Type B pancreatic cell (in vitro differentiated cells): ENCODE results near the gene CXCR5. TPM values are rescaled to one million over a fixed set of nuclear protein-coding genes. Genes with fewer than 3 reads are reported as not detected.

Experiments
- DNase-seq: peaks from one replicate; pipeline ENCODE4 v3.0.0; 2021; ENCODE audit warnings: mixed read lengths; ENCODE audit not compliant: unreplicated experiment; ENCODE audit errors: extremely low spot score
- H3K27ac Mint-ChIP-seq: 2 replicates; pipeline ENCODE4 v1.8.0; 2021; ENCODE audit warnings: mild to moderate bottlenecking, mixed read lengths
- H3K27me3 Mint-ChIP-seq: 2 replicates; pipeline ENCODE4 v1.8.0; 2021; ENCODE audit warnings: mixed read lengths
- H3K36me3 Mint-ChIP-seq: 2 replicates; pipeline ENCODE4 v1.8.0; 2021; ENCODE audit warnings: mixed read lengths
- H3K4me1 Mint-ChIP-seq: one replicate; pipeline ENCODE4 v1.8.0; 2021; ENCODE audit warnings: mixed read lengths; ENCODE audit not compliant: unreplicated experiment
- H3K4me3 Mint-ChIP-seq: 2 replicates; pipeline ENCODE4 v1.8.0; 2021; ENCODE audit warnings: mild to moderate bottlenecking, mixed read lengths
- H3K9me3 Mint-ChIP-seq: 2 replicates; pipeline ENCODE4 v1.8.0; 2021; ENCODE audit warnings: mixed read lengths
- total RNA-seq: library from RNA; stranded (reverse); gene quantifications from 2 replicates; pipeline ENCODE4 v1.2.1, GENCODE V29; 2021; ENCODE audit warnings: low replicate concordance
- TF ChIP-seq, protein P1 (sequence below): fragments of 200-600 bp; sonication (generic); conservative IDR thresholded peaks from 2 replicates; pipeline ENCODE4 v1.5.0; 2021; ENCODE audit warnings: antibody characterized with exemption, mild to moderate bottlenecking

The CXCR5 gene
- total RNA-seq, 1 donor from 2014 or later, result not detected

DNA sequence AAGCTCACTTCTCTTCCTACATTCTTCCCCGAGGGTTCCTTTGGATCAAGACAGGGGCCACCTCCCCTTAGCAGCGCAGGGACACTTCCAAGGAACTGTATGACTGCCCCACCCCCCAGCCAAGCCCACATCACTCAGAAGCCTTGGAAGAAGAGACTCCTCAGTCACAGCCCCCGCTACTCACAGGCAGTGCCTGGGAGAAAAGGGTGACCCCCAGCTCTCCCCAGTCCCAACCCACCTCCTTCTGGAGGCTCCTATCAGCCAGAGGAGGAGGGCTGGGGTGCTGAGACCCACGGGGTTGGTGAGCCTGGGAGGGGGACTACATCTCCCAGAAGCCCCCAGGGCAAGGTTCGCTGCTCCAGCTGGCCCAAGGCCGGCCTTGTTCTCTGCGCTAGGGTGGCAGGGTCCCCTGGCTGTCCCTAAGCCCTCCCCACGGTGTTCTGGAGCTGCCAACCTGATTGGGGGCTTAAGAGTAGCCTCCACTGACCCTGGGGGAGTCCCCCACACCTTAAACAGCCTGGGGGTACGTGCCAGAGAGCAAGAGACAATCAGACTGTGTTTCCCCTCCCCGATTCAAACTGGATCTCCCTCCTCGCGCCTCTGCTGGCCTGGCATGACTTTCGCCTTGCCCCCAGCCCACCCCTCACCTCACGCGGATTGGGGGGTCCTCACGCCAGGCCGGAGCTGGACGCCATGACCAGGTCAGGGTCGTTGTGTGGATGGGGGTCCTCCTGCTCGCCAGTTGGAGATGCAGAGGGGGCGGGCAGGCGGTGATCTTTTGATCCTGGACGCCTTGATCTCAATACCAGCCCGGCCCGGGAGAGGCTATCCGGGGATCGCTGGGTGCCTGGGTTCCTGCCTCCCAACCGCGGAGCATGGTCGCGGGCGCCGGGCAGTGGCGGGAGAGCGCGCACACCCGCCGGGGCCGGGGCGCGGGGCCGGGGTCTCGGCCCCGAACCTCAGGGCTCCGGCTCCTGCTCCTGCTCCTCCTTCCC lies 41.2 kb downstream of the CXCR5 start:
- H3K9me3 Mint-ChIP-seq, result no peaks in the 10 kb centered on the region
- peak overlapping the region; percentile 94 for H3K27ac Mint-ChIP-seq
- H3K4me3 Mint-ChIP-seq, result peak overlapping the region; percentile 98
- no peaks in the 10 kb centered on the region for H3K36me3 Mint-ChIP-seq
- no peaks in the 10 kb centered on the region for H3K27me3 Mint-ChIP-seq
- peak; percentile 77 for DNase-seq
- peaks cover 55% of the 10 kb centered on the region for H3K4me1 Mint-ChIP-seq
- TF ChIP-seq, protein P1, sequence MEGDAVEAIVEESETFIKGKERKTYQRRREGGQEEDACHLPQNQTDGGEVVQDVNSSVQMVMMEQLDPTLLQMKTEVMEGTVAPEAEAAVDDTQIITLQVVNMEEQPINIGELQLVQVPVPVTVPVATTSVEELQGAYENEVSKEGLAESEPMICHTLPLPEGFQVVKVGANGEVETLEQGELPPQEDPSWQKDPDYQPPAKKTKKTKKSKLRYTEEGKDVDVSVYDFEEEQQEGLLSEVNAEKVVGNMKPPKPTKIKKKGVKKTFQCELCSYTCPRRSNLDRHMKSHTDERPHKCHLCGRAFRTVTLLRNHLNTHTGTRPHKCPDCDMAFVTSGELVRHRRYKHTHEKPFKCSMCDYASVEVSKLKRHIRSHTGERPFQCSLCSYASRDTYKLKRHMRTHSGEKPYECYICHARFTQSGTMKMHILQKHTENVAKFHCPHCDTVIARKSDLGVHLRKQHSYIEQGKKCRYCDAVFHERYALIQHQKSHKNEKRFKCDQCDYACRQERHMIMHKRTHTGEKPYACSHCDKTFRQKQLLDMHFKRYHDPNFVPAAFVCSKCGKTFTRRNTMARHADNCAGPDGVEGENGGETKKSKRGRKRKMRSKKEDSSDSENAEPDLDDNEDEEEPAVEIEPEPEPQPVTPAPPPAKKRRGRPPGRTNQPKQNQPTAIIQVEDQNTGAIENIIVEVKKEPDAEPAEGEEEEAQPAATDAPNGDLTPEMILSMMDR, result no peak

DNA sequence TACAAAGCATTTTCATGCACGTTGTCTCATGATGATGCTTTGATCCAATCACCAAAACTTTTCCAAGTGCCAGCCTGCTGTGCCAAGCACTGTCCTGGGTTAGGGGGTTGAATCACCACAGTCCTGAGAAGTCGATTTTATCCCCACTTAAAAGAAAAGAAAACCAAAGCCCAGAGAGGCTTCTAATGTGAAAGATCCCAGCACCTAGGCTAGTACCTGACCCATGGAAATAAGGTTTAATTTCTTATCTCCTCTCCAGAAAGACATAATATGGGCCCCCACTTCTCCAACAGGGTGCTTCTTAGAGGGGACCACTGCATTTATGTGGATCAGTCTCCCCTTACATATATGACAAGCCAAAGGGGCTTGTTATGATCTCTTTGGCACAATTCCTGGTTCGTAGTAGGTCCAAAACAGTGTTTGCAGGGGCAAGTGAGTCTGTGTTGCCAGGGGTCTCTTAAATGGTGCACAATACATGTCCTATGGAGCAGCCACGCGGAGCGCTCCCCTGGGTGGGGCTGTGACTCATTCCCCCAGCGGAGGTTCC lies 43.9 kb downstream of the CXCR5 start:
- no peaks in the 10 kb centered on the region for H3K36me3 Mint-ChIP-seq
- DNase-seq, result no peak
- peaks cover 50% of the 10 kb centered on the region for H3K4me1 Mint-ChIP-seq
- no peaks in the 10 kb centered on the region for H3K27me3 Mint-ChIP-seq
- no peaks in the 10 kb centered on the region for H3K9me3 Mint-ChIP-seq
- peak overlapping the region; percentile 98 for H3K4me3 Mint-ChIP-seq
- peak overlapping the region; percentile 99 for H3K27ac Mint-ChIP-seq
- TF ChIP-seq, protein P1, result no peak

DNA sequence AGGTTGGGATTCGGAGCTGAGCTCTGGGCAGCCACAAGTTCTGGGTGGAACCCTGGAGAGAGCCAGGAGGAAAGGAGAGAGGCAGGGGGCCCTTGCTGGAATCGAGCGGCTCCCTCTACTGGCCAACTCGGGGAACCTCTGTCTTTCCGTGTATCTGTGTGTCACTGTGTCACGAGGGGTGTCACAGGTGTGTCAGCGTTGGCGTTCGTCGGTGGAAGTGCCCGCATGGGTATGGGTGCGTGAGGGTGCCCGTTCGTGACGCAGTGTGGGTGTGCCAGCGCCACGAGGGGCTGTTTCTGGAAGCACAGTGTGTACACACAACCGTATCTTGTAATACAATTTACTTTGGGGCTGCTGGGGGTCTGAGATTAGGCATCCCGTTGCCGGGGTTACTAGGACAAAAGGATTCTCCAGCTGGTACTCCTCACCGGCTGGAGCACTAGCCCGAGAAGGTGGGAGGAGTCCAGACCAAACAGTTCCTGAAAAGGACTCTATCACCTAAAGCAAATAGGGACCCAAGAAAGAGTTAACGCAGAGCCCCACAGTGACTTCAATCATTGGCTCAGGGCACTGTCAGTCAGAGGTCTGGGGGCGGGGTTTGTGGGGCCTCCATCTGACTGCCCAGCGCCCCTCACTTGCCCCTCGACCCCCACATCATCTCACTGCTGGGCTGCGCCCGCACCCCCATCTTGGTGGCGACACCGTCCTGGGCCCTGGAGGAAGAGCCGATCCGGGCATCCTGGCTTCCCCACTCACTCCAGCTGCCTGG lies 44.6 kb downstream of the CXCR5 start:
- DNase-seq, result peak; percentile 92
- H3K36me3 Mint-ChIP-seq, result no peaks in the 10 kb centered on the region
- peaks cover 46% of the 10 kb centered on the region for H3K4me1 Mint-ChIP-seq
- peak overlapping the region; percentile 99 for H3K27ac Mint-ChIP-seq
- TF ChIP-seq, protein P1, result peak; percentile 98
- no peaks in the 10 kb centered on the region for H3K27me3 Mint-ChIP-seq
- H3K4me3 Mint-ChIP-seq, result peak overlapping the region; percentile 98
- no peaks in the 10 kb centered on the region for H3K9me3 Mint-ChIP-seq

DNA sequence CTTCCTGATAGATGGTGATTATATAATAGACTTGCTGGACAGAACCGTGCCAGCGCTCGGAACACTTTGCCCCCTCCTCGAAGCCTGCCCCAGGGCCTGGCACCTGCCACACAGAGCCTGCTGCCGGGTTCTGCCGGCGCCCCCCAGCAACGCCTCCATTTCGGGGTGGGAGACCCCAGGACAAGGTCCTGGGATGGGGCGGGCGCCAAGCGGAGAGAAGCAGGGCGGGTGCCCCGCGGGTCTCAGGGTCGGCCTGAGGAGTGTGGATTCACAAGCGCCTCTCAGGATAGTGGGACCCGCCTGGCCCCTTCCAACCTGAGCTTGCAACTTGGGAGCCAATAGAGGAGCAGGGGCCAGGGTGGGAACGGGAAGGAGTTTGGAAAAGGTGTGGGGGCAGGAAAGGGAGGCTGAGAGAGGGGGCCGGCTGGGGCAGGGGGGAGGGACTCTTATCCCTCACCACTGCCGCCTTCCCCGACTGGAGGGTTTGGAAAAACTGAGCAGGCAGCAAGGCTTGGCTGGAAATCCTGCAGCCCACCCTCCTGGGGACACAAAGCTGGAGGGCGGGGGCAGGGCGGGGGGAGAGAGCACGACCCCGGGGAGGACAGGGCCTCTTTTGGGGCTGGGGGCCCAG lies 45.3 kb downstream of the CXCR5 start:
- H3K9me3 Mint-ChIP-seq, result no peaks in the 10 kb centered on the region
- TF ChIP-seq, protein P1, result peak; percentile 51
- H3K4me1 Mint-ChIP-seq, result peaks cover 39% of the 10 kb centered on the region
- no peak for DNase-seq
- no peaks in the 10 kb centered on the region for H3K36me3 Mint-ChIP-seq
- no peaks in the 10 kb centered on the region for H3K27me3 Mint-ChIP-seq
- peak overlapping the region; percentile 99 for H3K27ac Mint-ChIP-seq
- peak overlapping the region; percentile 98 for H3K4me3 Mint-ChIP-seq

DNA sequence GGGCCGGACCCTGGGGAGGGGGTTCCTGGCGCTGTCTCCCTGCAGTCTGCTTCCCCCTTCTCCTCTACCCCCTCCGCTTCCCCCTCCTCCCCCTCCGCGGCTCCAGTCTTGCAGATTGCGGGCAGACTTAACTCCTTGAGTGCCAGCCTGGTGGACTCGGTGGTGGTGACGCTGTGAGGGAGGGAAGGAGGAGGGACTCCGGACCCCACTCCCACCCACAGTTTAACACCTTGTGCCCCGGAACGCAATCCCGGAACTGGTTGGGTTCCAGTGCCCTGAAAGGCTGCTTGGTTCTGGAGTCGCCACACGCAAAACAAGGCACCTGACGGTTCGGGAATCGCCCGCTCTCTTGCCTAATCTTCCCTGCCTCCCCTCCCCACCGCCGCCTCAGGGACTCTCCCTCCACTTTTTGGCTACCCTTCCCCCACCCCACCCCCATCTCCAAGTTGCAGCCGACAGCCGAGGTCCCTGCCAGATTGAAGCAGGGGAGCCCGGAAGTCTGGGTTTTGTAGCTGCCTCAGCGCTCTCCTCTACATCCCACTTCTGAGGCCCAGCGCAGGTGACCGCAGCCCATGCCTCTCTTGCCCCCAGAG lies 45.9 kb downstream of the CXCR5 start:
- no peaks in the 10 kb centered on the region for H3K36me3 Mint-ChIP-seq
- peak overlapping the region; percentile 98 for H3K4me3 Mint-ChIP-seq
- H3K27ac Mint-ChIP-seq, result peak overlapping the region; percentile 97
- DNase-seq, result peak; percentile 90
- H3K27me3 Mint-ChIP-seq, result no peaks in the 10 kb centered on the region
- H3K9me3 Mint-ChIP-seq, result no peaks in the 10 kb centered on the region
- TF ChIP-seq, protein P1, result no peak
- H3K4me1 Mint-ChIP-seq, result peaks cover 33% of the 10 kb centered on the region
